BLaER1 (cell line): ENCODE data around the gene SMPD4.
"Not testable (repeated sequence)": the region's sequence is repeated elsewhere in the genome, so short reads cannot be mapped to it uniquely, and the experiment has no call there.

Experiments used
- H3K27ac ChIP-seq: shearing (Covaris generic); formaldehyde crosslinking; 2 replicates; pipeline ENCODE4 v1.8.1; 2022
- H3K27me3 ChIP-seq: shearing (Covaris generic); formaldehyde crosslinking; 2 replicates; pipeline ENCODE4 v1.8.1; 2022
- H3K36me3 ChIP-seq: shearing (Covaris generic); formaldehyde crosslinking; 2 replicates; pipeline ENCODE4 v1.8.1; 2022
- H3K4me1 ChIP-seq: shearing (Covaris generic); formaldehyde crosslinking; 2 replicates; pipeline ENCODE4 v1.8.1; 2022
- H3K4me2 ChIP-seq: shearing (Covaris generic); formaldehyde crosslinking; 2 replicates; pipeline ENCODE4 v1.8.1; 2022
- H3K4me3 ChIP-seq: shearing (Covaris generic); formaldehyde crosslinking; 2 replicates; pipeline ENCODE4 v1.8.1; 2022
- H3K9ac ChIP-seq: shearing (Covaris generic); formaldehyde crosslinking; 2 replicates; pipeline ENCODE4 v1.8.1; 2022
- H3K9me3 ChIP-seq: shearing (Covaris generic); formaldehyde crosslinking; 2 replicates; pipeline ENCODE4 v1.8.1; 2022
- H4K20me1 ChIP-seq: shearing (Covaris generic); formaldehyde crosslinking; 2 replicates; pipeline ENCODE4 v1.8.1; 2022
- Cebpa-rat ChIP-seq: shearing (Covaris generic); IDR thresholded peaks from 2 replicates; pipeline ENCODE4 v1.8.1; 2022

SMPD4 gene

DNA sequence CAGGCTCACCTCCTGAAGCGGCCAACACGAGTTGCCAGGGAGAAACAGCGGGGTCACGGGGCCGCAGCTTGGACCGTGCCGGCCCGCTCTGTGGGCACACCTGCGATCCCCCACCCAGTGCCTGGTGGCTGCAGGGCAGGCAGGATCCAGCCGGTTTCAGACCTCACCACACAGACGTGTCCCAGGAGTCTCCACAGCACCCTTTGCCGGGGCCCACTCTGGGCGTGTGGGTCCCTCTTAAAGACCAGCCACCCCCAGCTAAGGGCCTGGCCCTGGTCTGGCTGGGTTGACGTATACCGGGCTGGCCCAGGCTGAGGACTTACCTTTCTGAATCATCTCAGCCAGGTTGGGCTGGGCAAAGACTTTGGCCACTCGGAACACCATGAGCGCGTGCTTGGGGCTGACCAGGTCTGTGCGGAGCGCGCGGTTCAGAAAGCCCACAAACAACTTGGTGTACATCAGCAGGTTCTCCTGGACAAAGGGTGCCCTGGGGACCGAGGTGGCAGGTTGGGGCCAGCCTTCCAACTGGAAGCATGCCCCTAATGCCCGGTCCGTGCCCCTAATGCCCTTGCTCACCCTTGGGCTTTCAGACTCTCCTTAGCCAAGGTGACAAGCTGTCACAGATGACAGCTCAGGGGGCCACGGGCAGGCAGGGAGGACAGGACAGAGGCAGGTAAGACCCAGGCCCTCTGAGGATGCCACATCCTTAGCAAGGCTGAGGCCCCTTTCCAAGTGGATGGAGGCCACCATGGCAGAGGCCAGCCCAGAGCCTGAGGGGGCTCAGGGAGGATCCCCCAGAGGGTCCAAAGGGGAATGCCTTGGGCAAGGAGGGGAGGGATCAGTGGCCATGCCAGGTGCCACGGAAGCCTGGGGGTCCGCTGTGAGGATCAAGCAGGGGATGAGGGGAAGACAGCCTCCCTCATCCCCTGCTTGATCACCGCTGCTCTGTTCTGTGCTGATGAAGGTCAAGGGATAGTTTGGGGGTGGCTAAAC, 26.3 kb downstream of the SMPD4 start:
- H3K36me3 ChIP-seq = peaks cover 70% of the 10 kb centered on the region
- no peaks in the 10 kb centered on the region for H3K9me3 ChIP-seq
- 0 out of 2 replicates have a peak overlapping the region, but pooled peaks have one; percentile 6 for H3K27ac ChIP-seq
- no peak for TF ChIP-seq Cebpa-rat
- H4K20me1 ChIP-seq = peaks cover 50% of the 10 kb centered on the region
- H3K4me1 ChIP-seq = peaks cover 44% of the 10 kb centered on the region
- no peak overlapping the region for H3K4me2 ChIP-seq
- no peak overlapping the region for H3K9ac ChIP-seq
- no peak overlapping the region for H3K4me3 ChIP-seq
- H3K27me3 ChIP-seq = no peaks in the 10 kb centered on the region

DNA sequence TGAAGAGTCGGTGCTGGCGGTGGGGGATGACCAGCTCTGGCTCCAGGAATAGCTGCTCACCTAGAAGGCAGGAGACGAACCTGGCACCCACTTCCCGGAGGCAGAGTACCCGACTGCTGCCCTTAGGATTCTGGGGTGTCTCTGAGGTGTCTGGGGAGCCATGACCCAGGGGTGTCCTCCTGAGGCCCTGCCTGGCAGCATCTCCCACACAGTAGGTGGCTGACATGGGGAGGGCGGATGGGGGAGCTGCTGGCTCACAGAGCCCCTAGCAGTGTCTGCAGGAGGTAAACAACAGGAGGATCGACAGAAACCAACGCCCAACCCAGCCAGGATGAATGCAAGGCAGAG, 27.0 kb downstream of the SMPD4 start:
- Histone ChIP-seq H4K20me1 (peaks cover 43% of the 10 kb centered on the region), H3K36me3 (peaks cover 63% of the 10 kb centered on the region), H3K4me1 (peaks cover 39% of the 10 kb centered on the region)
- H3K27ac ChIP-seq, H3K27me3 ChIP-seq, H3K9me3 ChIP-seq, H3K4me3 ChIP-seq, H3K9ac ChIP-seq, H3K4me2 ChIP-seq: not testable (repeated sequence)

DNA sequence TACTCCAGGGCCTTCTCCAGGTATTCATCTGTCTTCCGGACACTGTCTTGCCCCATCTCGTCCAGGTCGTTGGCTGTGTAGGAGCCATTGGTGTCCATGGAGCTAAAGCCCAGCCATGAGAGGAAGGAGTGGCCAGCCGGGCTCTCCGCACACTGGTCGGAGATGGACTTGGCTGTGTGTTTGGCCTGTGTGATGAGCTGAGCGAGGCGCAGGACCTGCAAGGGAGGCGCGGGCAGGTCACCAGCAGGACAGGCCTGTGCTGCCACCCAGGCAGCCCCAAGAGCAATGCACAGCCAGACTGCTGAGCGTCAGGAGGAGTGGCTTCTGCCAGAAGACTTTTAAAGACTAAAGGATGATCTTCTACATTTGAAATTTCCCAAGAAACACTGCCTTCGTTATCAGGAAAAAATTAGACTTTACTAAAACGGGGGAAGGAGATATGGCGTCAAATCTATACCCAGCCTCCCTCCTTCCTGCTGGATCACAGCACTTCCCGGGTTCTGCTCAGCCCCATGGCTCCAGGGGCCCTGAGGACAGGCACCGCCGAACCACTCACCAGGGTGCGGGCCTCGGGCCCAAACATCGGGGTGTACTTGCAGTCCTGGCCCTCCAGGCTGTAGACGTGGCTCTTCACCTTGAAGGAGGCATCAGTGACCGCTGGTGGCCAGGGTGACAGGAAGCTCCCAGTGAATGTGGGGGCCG, 27.5 kb downstream of the SMPD4 start:
- H3K4me1 ChIP-seq = peaks cover 39% of the 10 kb centered on the region
- not testable (repeated sequence) for H3K4me3 ChIP-seq, H3K4me2 ChIP-seq, H3K9me3 ChIP-seq, H3K27me3 ChIP-seq, H3K27ac ChIP-seq, H3K9ac ChIP-seq
- H4K20me1 ChIP-seq = peaks cover 38% of the 10 kb centered on the region
- H3K36me3 ChIP-seq = peaks cover 59% of the 10 kb centered on the region

DNA sequence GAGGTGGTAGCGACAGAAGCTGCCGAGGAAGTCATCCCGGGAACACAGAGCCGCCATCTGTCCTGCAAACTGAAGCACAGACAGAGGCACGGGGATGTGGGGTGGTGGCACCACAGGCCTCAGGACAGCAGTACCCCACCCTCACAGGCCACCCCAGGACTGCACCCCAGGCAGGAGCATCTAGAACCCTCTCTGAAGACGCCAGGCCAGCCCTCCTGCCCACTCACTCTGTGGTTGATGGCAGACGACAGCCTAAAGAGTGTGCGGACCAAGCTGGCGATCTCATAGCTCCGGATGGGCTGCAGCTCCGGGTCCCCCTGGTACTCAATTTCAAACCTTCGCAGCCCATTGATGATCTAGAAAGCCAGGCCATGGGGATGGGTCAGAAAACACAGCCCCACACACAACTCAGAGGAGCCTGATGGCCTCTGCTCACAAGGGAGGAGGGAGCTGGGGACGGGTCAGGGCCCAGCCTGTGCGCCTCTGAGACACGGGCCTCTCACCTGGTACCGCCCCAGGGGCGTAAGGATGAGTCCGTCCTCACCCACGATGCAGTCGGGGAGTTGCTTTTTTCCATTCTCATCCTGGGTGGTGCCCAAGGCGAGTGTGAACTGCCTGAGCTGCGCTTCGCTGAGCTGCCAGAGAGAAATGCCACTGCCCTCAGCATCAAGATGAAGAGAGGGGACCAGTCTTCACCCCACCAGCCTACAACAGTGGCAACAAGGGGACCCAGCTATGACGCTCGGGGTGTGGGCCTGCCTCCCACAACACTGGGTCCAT, 28.4 kb downstream of the SMPD4 start:
- no peak overlapping the region for H3K4me3 ChIP-seq
- H3K9me3 ChIP-seq = no peaks in the 10 kb centered on the region
- no peak overlapping the region for H3K4me2 ChIP-seq
- no peaks in the 10 kb centered on the region for H3K27me3 ChIP-seq
- no peak for TF ChIP-seq Cebpa-rat
- H3K27ac ChIP-seq = no peak overlapping the region
- peaks cover 56% of the 10 kb centered on the region for H3K36me3 ChIP-seq
- H3K9ac ChIP-seq = no peak overlapping the region
- H3K4me1 ChIP-seq = peaks cover 36% of the 10 kb centered on the region
- peaks cover 30% of the 10 kb centered on the region for H4K20me1 ChIP-seq

DNA sequence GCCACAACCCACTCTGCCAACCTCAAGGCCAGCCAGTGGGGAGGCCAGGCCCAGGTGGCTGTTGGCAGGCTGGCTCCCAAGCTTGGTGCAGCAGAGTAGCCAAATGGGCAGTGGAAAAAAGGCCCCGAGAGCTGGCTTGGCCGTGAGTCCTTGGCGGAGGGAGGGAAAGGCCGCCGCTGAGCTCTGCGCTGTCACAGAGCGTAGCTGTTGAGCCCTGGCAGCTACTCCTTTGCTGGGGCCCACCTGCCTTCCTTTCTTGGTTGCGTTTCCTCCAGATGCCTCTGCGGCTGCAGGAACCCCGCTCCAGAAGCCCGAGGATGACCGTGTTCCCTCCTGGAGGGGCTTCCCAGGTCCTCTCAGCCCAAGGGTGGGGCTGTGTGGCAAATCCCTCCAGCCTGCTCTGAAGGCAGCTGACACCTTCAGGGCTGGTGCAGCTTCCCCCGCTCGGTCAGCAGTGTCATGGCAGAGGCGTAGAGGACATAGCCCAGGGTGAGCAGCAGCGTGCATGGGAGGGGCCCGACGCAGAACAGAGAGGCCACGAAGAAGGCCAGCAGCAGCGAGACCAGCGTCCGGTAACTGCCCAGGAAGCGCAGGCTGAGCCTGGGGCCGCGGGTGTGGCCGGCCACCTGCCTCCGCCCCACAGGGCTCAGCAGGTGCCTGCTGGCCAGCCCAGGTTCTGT, 29.1 kb downstream of the SMPD4 start:
- H3K4me1 ChIP-seq = peaks cover 29% of the 10 kb centered on the region
- not testable (repeated sequence) for H3K27me3 ChIP-seq, H3K4me3 ChIP-seq, H3K9ac ChIP-seq, H3K4me2 ChIP-seq, H3K9me3 ChIP-seq, H3K27ac ChIP-seq
- H3K36me3 ChIP-seq = peaks cover 56% of the 10 kb centered on the region
- peaks cover 24% of the 10 kb centered on the region for H4K20me1 ChIP-seq

GRCh38 chr2:130151145-130151512, 30.3 kb downstream of the SMPD4 start:
- H3K27me3 ChIP-seq, H3K9ac ChIP-seq, H3K4me3 ChIP-seq, H3K4me2 ChIP-seq, H3K9me3 ChIP-seq, H3K27ac ChIP-seq: not testable (repeated sequence)
- H4K20me1 ChIP-seq = peaks cover 15% of the 10 kb centered on the region
- H3K36me3 ChIP-seq = peaks cover 56% of the 10 kb centered on the region
- peaks cover 17% of the 10 kb centered on the region for H3K4me1 ChIP-seq

DNA sequence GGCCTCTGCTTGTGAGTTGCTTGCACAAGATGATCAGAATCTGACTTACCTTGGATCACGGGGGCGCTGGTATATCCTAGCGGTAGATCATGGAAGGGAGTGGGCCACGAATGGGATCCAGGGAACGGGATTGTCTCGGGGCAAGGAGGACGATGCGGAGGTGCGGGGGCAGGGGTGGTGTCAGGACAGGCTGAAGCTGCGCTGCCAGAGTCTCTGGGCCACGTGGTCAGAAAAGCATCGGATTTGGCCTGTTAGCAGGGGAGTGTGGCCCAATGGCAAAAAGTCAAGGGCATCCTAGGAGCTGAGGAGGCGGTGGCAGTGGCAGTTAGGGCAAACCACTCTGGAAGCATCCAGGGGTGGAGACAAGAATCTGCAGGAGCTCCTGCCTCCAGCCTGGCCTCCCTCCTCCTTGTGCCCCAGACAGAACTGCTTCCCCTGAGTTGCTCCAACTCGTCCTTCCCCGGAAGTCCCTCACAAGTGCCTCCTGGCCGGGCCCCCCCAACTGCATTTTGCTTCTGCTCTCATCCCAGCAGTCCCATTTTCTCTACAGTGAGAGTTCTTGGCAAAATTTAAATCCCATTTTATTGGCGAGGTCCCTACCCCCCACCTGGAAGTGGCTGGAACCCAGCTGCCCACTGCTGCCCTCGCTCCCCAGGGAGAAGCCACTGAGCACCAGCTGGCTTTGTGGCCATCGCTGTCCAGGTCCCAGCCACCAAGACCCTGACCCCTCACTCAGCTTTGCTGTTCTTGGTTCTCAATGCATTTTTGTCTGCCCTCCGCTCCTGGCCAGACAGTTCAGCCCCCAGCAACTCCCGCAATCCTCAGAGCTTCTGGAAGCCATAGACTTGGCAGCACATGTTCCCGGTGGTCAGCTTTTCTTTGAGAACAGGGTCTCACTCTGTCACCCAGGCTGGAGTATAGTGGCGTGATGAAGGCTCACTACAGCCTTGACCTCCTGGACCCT, 30.9 kb downstream of the SMPD4 start:
- Histone ChIP-seq H3K9me3 (no peaks in the 10 kb centered on the region), H3K36me3 (peaks cover 50% of the 10 kb centered on the region), H3K27me3 (no peaks in the 10 kb centered on the region), H4K20me1 (peaks cover 9% of the 10 kb centered on the region), H3K9ac (no peak overlapping the region), H3K4me3 (no peak overlapping the region), H3K4me2 (no peak overlapping the region), H3K4me1 (peaks cover 12% of the 10 kb centered on the region; the same call in 1 of the 2 replicates), H3K27ac (no peak overlapping the region)
- no peak for TF ChIP-seq Cebpa-rat

- Histone ChIP-seq H3K4me1 (peaks cover 13% of the 10 kb centered on the region; the same call in 1 of the 2 replicates), H3K27me3 (peaks cover 15% of the 10 kb centered on the region), H3K36me3 (peaks cover 31% of the 10 kb centered on the region), H3K4me2 (0 out of 2 replicates have a peak overlapping the region, but pooled peaks have one; percentile 36)
- not testable (repeated sequence) for H3K4me3 ChIP-seq, H3K9ac ChIP-seq, H3K9me3 ChIP-seq, H4K20me1 ChIP-seq, H3K27ac ChIP-seq
Measured at GRCh38 chr2:130148515-130148914, 32.9 kb downstream of the SMPD4 start.

- Histone ChIP-seq H3K27me3 (peaks cover 28% of the 10 kb centered on the region), H3K4me3 (peak within 1 kb of the TSS; percentile 58), H3K4me1 (peaks cover 18% of the 10 kb centered on the region; the same call in 1 of the 2 replicates), H3K4me2 (peak within 1 kb of the TSS; percentile 70)
- not testable (repeated sequence) for H3K9me3 ChIP-seq, H4K20me1 ChIP-seq, H3K9ac ChIP-seq, H3K36me3 ChIP-seq, H3K27ac ChIP-seq
Measured at GRCh38 chr2:130145006-130145414, 36.4 kb downstream of the SMPD4 start, which contains the start of gene CCDC74B. CCDC74B (minus strand) TSS chr2:130145112; CDS start chr2:130144996, 116 bp downstream.

DNA sequence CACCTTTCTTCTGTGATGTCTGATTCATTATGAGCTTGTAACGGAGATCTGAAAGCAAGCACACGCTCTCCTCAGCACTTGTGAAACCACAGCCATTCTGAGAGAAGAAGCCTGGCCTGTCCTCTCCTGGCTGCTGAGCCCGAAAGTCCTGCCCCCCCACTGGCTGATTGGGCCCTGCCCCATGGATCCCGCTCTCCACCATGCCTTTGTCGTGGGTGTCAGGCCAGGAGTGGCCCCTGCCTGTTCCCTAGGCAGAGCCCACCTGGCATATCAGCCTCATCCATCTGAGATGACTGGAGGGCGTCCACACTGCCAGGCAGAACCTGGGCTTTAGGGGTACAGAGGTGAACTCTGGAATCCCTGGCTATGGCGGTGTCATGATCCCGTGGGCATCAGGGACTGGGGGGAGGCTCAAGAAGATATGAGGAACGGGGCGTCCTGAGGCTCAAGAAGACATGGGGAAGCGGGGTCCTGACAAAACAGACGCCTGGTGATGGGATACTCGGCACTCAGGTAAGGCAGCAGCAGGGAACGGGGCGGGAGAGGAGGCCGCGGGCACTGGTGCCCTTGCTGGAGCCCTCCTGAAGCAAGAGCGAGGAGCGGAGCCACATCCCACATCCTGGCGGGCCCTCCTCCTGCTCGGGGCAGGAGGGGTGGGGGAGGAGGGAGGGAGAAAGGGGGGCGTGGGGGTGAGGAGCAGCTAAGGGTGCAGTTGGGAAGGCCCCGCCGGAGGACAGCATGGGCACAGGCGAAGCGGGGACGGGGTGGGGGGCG, 37.9 kb downstream of the SMPD4 start:
- H3K9ac ChIP-seq, H3K9me3 ChIP-seq, H3K27ac ChIP-seq, H3K4me1 ChIP-seq, H4K20me1 ChIP-seq, H3K36me3 ChIP-seq, H3K4me3 ChIP-seq: not testable (repeated sequence)
- Histone ChIP-seq H3K27me3 (peaks cover 28% of the 10 kb centered on the region), H3K4me2 (peak overlapping the region; percentile 70)

- not testable (repeated sequence) for H3K9me3 ChIP-seq, H3K9ac ChIP-seq, H3K36me3 ChIP-seq, H3K4me3 ChIP-seq, H4K20me1 ChIP-seq, H3K27ac ChIP-seq, H3K4me1 ChIP-seq
- peaks cover 28% of the 10 kb centered on the region for H3K27me3 ChIP-seq
- peak overlapping the region; percentile 70; the same call in 1 of the 2 replicates for H3K4me2 ChIP-seq
Measured at GRCh38 chr2:130142396-130143265, 38.8 kb downstream of the SMPD4 start.
